H1 (cell line): ENCODE results near the gene NYAP2.

Experiments
- BRCA1 ChIP-seq: IDR thresholded peaks from 2 replicates; pipeline ENCODE4 v1.6.1; 2012; ENCODE audit warnings: low read depth, low read length, improper control_type of control experiment
- CEBPB ChIP-seq: IDR thresholded peaks from 2 replicates; pipeline ENCODE4 v1.6.1; 2012; ENCODE audit warnings: low read depth, low read length
- CTCF ChIP-seq, 3 experiments: IDR thresholded peaks; 1 replicate in 2 of 3; 2 replicates in 1 of 3; pipeline versions ENCODE4 v1.5.1 to v1.6.1; 2011; ENCODE audit warnings: low read length in 3 of 3, mild to moderate bottlenecking in 3 of 3, inconsistent platforms in 2 of 3, low read depth in 1 of 3, moderate library complexity in 1 of 3; ENCODE audit not compliant: insufficient read depth in 1 of 3; ENCODE audit errors: control extremely low read depth in 1 of 3
- EP300 ChIP-seq, 2 experiments: IDR thresholded peaks; 1 replicate in 1 of 2; 2 replicates in 1 of 2; pipeline ENCODE4 v1.6.1; 2011 to 2012; ENCODE audit warnings: low read depth in 2 of 2, low read length in 2 of 2, mild to moderate bottlenecking in 2 of 2, borderline replicate concordance in 1 of 2, inconsistent platforms in 1 of 2, moderate library complexity in 1 of 2
- JUND ChIP-seq: IDR thresholded peaks from 2 replicates; pipeline ENCODE4 v1.6.1; 2011; ENCODE audit warnings: mild to moderate bottlenecking, improper control_type of control experiment, low read length
- POLR2A ChIP-seq, 2 experiments: IDR thresholded peaks; 1 replicate in 1 of 2; 2 replicates in 1 of 2; pipeline ENCODE4 v1.6.1; 2011; ENCODE audit warnings: low read depth in 2 of 2, low read length in 2 of 2, mild to moderate bottlenecking in 2 of 2; ENCODE audit errors: control extremely low read depth in 1 of 2
- RAD21 ChIP-seq, 2 experiments: IDR thresholded peaks in 1 of 2; conservative IDR thresholded peaks in 1 of 2; 2 replicates each; pipeline ENCODE4 v1.6.1; 2011; ENCODE audit warnings: low read depth in 2 of 2, low read length in 2 of 2, improper control_type of control experiment in 1 of 2, inconsistent platforms in 1 of 2, mild to moderate bottlenecking in 1 of 2, moderate library complexity in 1 of 2
- RXRA ChIP-seq: IDR thresholded peaks from 2 replicates; pipeline ENCODE4 v1.6.1; 2011; ENCODE audit warnings: low read depth, mild to moderate bottlenecking, low read length, moderate library complexity; ENCODE audit not compliant: insufficient read depth
- SIN3A ChIP-seq, 2 experiments: IDR thresholded peaks in 1 of 2; conservative IDR thresholded peaks in 1 of 2; 2 replicates each; pipeline ENCODE4 v1.6.1; 2011 to 2012; ENCODE audit warnings: low read length in 2 of 2, improper control_type of control experiment in 1 of 2, low read depth in 1 of 2, mild to moderate bottlenecking in 1 of 2

GRCh38 chr2:225600865-225601264 lies 201.4 kb downstream of the NYAP2 start:
- TF ChIP-seq CTCF (IDR thresholded peaks at IDR 0.05; ENCODE audit: control extremely low read depth in 1 of 3, insufficient read depth in 1 of 3, low read depth in 1 of 3, low read length in 3 of 3), result no peak
- no peak for TF ChIP-seq SIN3A (conservative IDR thresholded peaks at IDR 0.05 in 1 of 2, IDR thresholded peaks at IDR 0.05 in 1 of 2; ENCODE audit: low read depth in 1 of 2, low read length in 2 of 2)
- no peak for TF ChIP-seq RAD21 (IDR thresholded peaks at IDR 0.05 in 1 of 2, conservative IDR thresholded peaks at IDR 0.05 in 1 of 2; ENCODE audit: low read depth in 2 of 2, low read length in 2 of 2)
- no peak for TF ChIP-seq CEBPB
- no peak for TF ChIP-seq BRCA1
- no peak for TF ChIP-seq JUND
- no peak for TF ChIP-seq POLR2A (IDR thresholded peaks at IDR 0.05; ENCODE audit: control extremely low read depth in 1 of 2, low read depth in 2 of 2, low read length in 2 of 2)
- TF ChIP-seq RXRA, result no peak
- TF ChIP-seq EP300 (IDR thresholded peaks at IDR 0.05; ENCODE audit: borderline replicate concordance in 1 of 2, low read depth in 2 of 2, low read length in 2 of 2), result no peak
